NB4 (cell line): Measurements from ENCODE around the gene DZANK1.
"Not testable (repeated sequence)": the region's sequence is repeated elsewhere in the genome, so short reads cannot be mapped to it uniquely, and the experiment has no call there.

Experiments used
- DNase-seq: peaks from one replicate; pipeline ENCODE4 v3.0.0; 2010; ENCODE audit warnings: low read depth
- H3K4me3 ChIP-seq: one replicate; pipeline ENCODE4 v1.5.1; 2011; ENCODE audit warnings: mild to moderate bottlenecking, low read depth, low read length, moderate library complexity
- CTCF ChIP-seq: IDR thresholded peaks from one replicate; pipeline ENCODE4 v1.5.1; 2012; ENCODE audit warnings: low read depth, low read length
- MAX ChIP-seq: IDR thresholded peaks from 2 replicates; pipeline ENCODE4 v1.6.1; 2011; ENCODE audit warnings: low read depth, low read length
- MYC ChIP-seq: IDR thresholded peaks from 2 replicates; pipeline ENCODE4 v1.6.1; 2011; ENCODE audit warnings: low read depth, low read length
- POLR2A ChIP-seq: IDR thresholded peaks from 2 replicates; pipeline ENCODE4 v1.6.1; 2011; ENCODE audit warnings: mild to moderate bottlenecking; ENCODE audit not compliant: insufficient read length; ENCODE audit errors: extremely low read depth

The DZANK1 gene

GRCh38 chr20:18359854-18360253 is 107.0 kb downstream of the DZANK1 start:
- no peak for DNase-seq
- TF ChIP-seq CTCF (no peak), MAX (no peak), MYC (no peak), POLR2A (no peak)
- H3K4me3 ChIP-seq: no peak overlapping the region

- not testable (repeated sequence) for DNase-seq, H3K4me3 ChIP-seq
Observed at GRCh38 chr20:18349749-18350148, 117.1 kb downstream of the DZANK1 start.
